WI38 (cell line): ENCODE data around the gene CXCR5.

Source experiments
- H3K4me3 ChIP-seq: 2 replicates; pipeline ENCODE4 v1.5.1; 2011; ENCODE audit warnings: low read depth, mild to moderate bottlenecking, control low read depth, low read length
- CTCF ChIP-seq: IDR thresholded peaks from 2 replicates; pipeline ENCODE4 v1.5.1; 2012; ENCODE audit warnings: low read depth, mild to moderate bottlenecking, control low read depth, low read length

CXCR5 gene

DNA sequence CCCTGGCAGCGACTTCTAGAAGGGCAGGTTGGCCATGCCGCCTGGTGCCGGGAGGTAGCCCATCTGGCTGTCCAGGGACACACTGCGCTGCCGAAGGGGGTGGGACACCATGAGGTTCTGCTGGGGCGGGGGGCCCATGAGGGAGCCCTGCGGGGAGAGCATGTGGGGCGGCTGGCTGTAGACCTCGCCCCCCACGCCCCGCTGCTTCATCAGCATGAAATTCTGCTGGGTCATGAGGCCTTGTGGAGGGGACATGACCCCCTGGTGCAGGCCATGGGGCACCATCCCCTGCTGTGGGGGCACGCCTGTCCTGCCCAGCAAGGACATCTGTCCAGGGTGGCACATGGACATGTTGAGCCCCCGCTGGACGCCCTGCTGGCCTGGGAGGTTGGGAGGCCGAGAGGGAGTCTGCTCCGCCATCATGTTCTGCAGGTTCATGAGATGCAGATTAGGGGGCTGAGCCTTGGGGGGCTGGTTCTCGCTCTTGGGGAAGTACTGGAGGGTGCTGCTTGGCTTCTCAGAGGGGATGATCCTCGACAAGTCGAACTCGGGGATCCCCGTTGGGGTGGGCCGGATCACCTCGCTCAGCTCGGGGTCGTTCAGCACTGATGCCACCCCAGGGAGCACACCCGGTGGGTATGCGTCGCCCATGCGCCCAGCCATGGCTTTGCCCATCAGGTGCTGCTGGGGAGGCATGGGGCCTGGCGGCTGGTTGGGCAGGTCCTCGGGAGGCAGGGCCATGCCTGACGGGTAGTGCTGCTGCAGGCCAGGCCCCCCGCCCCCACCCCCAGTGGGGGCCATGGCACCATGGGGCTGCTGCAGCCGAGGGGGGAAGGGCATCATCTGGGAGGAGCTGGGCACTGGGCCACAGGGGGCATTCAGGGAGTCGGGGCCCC is 15.0 kb downstream of the CXCR5 start:
- H3K4me3 ChIP-seq = no peak overlapping the region
- TF ChIP-seq CTCF = no peak

DNA sequence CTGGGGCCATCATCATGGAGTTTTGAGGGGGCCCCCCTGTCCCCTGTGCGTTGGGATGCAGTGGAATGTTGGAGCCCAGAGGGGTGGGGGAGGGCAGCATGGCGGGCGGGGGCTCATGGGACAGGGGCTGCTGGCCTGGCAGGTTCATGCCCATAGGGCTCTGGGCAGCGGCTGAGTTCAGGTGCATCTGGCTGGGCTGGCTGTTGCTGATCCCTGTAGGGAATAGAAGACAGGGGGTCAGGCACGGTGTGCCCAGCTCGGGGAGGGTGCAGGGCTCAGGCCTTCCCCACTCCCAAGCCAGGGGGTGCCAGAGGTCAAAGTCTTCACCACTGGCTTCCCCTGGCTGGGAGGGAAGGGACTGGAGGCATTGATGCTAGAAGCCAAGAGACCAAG is 15.6 kb downstream of the CXCR5 start:
- TF ChIP-seq CTCF = no peak
- no peak overlapping the region for H3K4me3 ChIP-seq

GRCh38 chr11:118899706-118900360 is 16.1 kb downstream of the CXCR5 start:
- TF ChIP-seq CTCF = no peak
- H3K4me3 ChIP-seq = no peak overlapping the region

- H3K4me3 ChIP-seq = no peak overlapping the region
- TF ChIP-seq CTCF = no peak
Measured at GRCh38 chr11:118900535-118901384, 17.1 kb downstream of the CXCR5 start.

GRCh38 chr11:118901494-118902335 is 18.0 kb downstream of the CXCR5 start:
- no peak overlapping the region for H3K4me3 ChIP-seq

More at GRCh38 chr11:118901494-118902335, 18.0 kb downstream of the CXCR5 start:
- no peak for TF ChIP-seq CTCF
